ENCODE data around the gene IRF8. TPM values are rescaled to one million over a fixed set of nuclear protein-coding genes. Genes with fewer than 3 reads are reported as not detected.

The IRF8 gene
- total and polyA plus RNA-seq, 2 donors (not counting 1 experiment from before 2014, with no cell fraction given) = 0.14 TPM; not detected in 1

DNA sequence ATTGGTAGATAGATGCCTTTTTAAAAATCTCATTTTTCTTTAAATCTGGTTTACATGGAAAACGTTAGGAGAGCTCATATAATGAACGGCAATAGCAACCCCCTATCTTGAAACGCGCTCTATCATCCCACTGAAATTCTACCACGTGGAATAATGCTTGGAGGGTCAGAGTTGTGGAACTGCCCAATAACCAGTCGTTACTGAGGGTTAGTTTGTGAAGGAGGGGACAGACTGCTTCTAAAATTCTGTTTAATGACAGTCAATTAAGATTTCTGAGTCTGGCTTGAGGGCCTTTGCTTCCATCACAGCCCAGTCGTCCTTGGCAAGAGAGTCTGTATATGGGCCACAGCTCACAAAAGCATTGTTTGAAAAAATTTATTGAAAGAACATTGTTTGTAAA, 482 bp downstream of the IRF8 start:
- Histone ChIP-seq H3K9me3 (ENCODE audit: control insufficient read depth, insufficient read depth, low read depth, low read length) (no peaks in the 10 kb centered on the region), H3K27me3 (ENCODE audit: control insufficient read depth, insufficient read depth, low read length) (peaks cover 49% of the 10 kb centered on the region), H3K79me2 (ENCODE audit: control insufficient read depth, insufficient read depth, low read length) (no peaks in the 10 kb centered on the region), H3K4me1 (ENCODE audit: control insufficient read depth, extremely low read depth, insufficient read depth, low read length) (no peaks in the 10 kb centered on the region), H3K9ac (ENCODE audit: insufficient read depth, low read length) (no peak overlapping the region), H3K4me3 (replicated peaks in 1 of 4; ENCODE audit: control extremely low read depth in 1 of 4, insufficient read depth in 1 of 4, low read depth in 3 of 4, low read length in 4 of 4) (no peak overlapping the region), H2AFZ (ENCODE audit: low read length) (no peak overlapping the region), H3K27ac (ENCODE audit: insufficient read depth, low read length) (no peak overlapping the region), H4K20me1 (ENCODE audit: control insufficient read depth, extremely low read depth, insufficient read depth, low read length) (no peaks in the 10 kb centered on the region), H3K36me3 (ENCODE audit: control insufficient read depth, insufficient read depth, low read length) (no peaks in the 10 kb centered on the region), H3K4me2 (ENCODE audit: extremely low read depth, insufficient read depth, low read length) (no peak overlapping the region)
- DNase-seq (ENCODE audit: low read depth in 2 of 2) = no peak
- TF ChIP-seq CTCF (conservative IDR thresholded peaks at IDR 0.05 in 1 of 2, IDR thresholded peaks at IDR 0.05 in 1 of 2; ENCODE audit: low read depth in 1 of 2, low read length in 2 of 2) (no peak), EZH2 (IDR thresholded peaks at IDR 0.05; ENCODE audit: low read length, missing control alignments) (no peak)

- Histone ChIP-seq H3K79me2 (ENCODE audit: control insufficient read depth, insufficient read depth, low read length) (no peaks in the 10 kb centered on the region), H2AFZ (ENCODE audit: low read length) (no peak overlapping the region), H3K36me3 (ENCODE audit: control insufficient read depth, insufficient read depth, low read length) (no peaks in the 10 kb centered on the region), H4K20me1 (ENCODE audit: control insufficient read depth, extremely low read depth, insufficient read depth, low read length) (no peaks in the 10 kb centered on the region), H3K9ac (ENCODE audit: insufficient read depth, low read length) (no peak overlapping the region), H3K9me3 (ENCODE audit: control insufficient read depth, insufficient read depth, low read depth, low read length) (no peaks in the 10 kb centered on the region), H3K4me1 (ENCODE audit: control insufficient read depth, extremely low read depth, insufficient read depth, low read length) (no peaks in the 10 kb centered on the region), H3K27me3 (ENCODE audit: control insufficient read depth, insufficient read depth, low read length) (peaks cover 48% of the 10 kb centered on the region), H3K27ac (ENCODE audit: insufficient read depth, low read length) (no peak overlapping the region), H3K4me2 (ENCODE audit: extremely low read depth, insufficient read depth, low read length) (no peak overlapping the region), H3K4me3 (replicated peaks in 1 of 4; ENCODE audit: control extremely low read depth in 1 of 4, insufficient read depth in 1 of 4, low read depth in 3 of 4, low read length in 4 of 4) (no peak overlapping the region)
- no peak for DNase-seq (ENCODE audit: low read depth in 2 of 2)
- TF ChIP-seq EZH2 (IDR thresholded peaks at IDR 0.05; ENCODE audit: low read length, missing control alignments) (no peak), CTCF (conservative IDR thresholded peaks at IDR 0.05 in 1 of 2, IDR thresholded peaks at IDR 0.05 in 1 of 2; ENCODE audit: low read depth in 1 of 2, low read length in 2 of 2) (no peak)
These were observed 1.2 kb downstream of the IRF8 start for GRCh38 chr16:85900027-85900792.

DNA sequence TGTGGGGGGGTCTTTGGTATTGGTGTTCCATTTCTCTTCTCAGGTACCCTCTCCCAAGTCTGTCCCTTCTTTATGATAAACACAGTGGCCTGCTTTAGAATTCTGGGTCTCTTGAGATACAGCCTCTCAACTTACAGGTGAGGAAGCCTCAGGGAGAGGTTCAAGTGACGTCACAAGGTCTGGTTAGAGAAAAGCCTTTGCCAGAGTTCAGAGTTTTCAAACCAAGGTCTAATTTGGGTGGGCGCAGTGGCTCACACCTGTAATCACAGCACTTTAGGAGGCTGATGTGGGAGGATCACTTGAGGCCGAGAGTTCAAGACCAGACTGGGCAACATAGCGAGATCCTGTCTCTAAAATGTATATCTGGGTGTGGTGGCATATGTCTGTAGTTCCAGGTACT, 2.1 kb downstream of the IRF8 start:
- no peak overlapping the region for H2AFZ ChIP-seq (ENCODE audit: low read length)
- no peaks in the 10 kb centered on the region for H3K9me3 ChIP-seq (ENCODE audit: control insufficient read depth, insufficient read depth, low read depth, low read length)
- DNase-seq (ENCODE audit: low read depth in 2 of 2) = no peak
- H3K36me3 ChIP-seq (ENCODE audit: control insufficient read depth, insufficient read depth, low read length) = no peaks in the 10 kb centered on the region
- no peaks in the 10 kb centered on the region for H4K20me1 ChIP-seq (ENCODE audit: control insufficient read depth, extremely low read depth, insufficient read depth, low read length)
- no peaks in the 10 kb centered on the region for H3K79me2 ChIP-seq (ENCODE audit: control insufficient read depth, insufficient read depth, low read length)
- no peak overlapping the region for H3K4me2 ChIP-seq (ENCODE audit: extremely low read depth, insufficient read depth, low read length)
- H3K27ac ChIP-seq (ENCODE audit: insufficient read depth, low read length) = no peak overlapping the region
- no peak overlapping the region for H3K4me3 ChIP-seq (replicated peaks in 1 of 4; ENCODE audit: control extremely low read depth in 1 of 4, insufficient read depth in 1 of 4, low read depth in 3 of 4, low read length in 4 of 4)
- TF ChIP-seq CTCF (conservative IDR thresholded peaks at IDR 0.05 in 1 of 2, IDR thresholded peaks at IDR 0.05 in 1 of 2; ENCODE audit: low read depth in 1 of 2, low read length in 2 of 2) (no peak), EZH2 (IDR thresholded peaks at IDR 0.05; ENCODE audit: low read length, missing control alignments) (no peak)
- no peaks in the 10 kb centered on the region for H3K4me1 ChIP-seq (ENCODE audit: control insufficient read depth, extremely low read depth, insufficient read depth, low read length)
- peaks cover 42% of the 10 kb centered on the region for H3K27me3 ChIP-seq (ENCODE audit: control insufficient read depth, insufficient read depth, low read length)
- H3K9ac ChIP-seq (ENCODE audit: insufficient read depth, low read length) = no peak overlapping the region
